ENCODE results near the gene ATP8B4. TPM values are rescaled to one million over a fixed set of nuclear protein-coding genes. Genes with fewer than 3 reads are reported as not detected.

ATP8B4 gene
- total and polyA plus RNA-seq, 2 of the 8 experiments (the other 6 are each of a cell fraction or from before 2014, with no cell fraction given) = 0.17 to 0.24 TPM

GRCh38 chr15:50057905-50058639 lies 61.0 kb downstream of the ATP8B4 start (continued):
- no peak for TF ChIP-seq TEAD4 (IDR thresholded peaks at IDR 0.05; ENCODE audit: low read depth, low read length)
- TF ChIP-seq SRF (IDR thresholded peaks at IDR 0.05; ENCODE audit: low read depth, low read length) = no peak
- no peak for TF ChIP-seq RAD21 (IDR thresholded peaks at IDR 0.05 in 1 of 2, conservative IDR thresholded peaks at IDR 0.05 in 1 of 2; ENCODE audit: low read depth in 2 of 2, low read length in 2 of 2)
- TF ChIP-seq PHF8 (conservative IDR thresholded peaks at IDR 0.05; ENCODE audit: low read depth, low read length) = no peak
- no peak for TF ChIP-seq TAF1 (IDR thresholded peaks at IDR 0.05; ENCODE audit: low read depth, low read length)
- no peak for TF ChIP-seq CTCF (IDR thresholded peaks at IDR 0.05; ENCODE audit: control extremely low read depth in 1 of 3, insufficient read depth in 1 of 3, low read depth in 1 of 3, low read length in 3 of 3)
